IMR-90 (cell line): ENCODE measurements around the gene MMEL1. TPM values are rescaled to one million over a fixed set of nuclear protein-coding genes. Genes with fewer than 3 reads are reported as not detected.
A peak's percentile ranks its signal among the peaks of the same experiment; 100 is the strongest.

Experiments
- ATAC-seq: fragments of 200-7000 bp; cut with Tn5 transposase; 2 replicates; pipeline ENCODE4 v1.9.1; 2020; ENCODE audit warnings: low read depth, mild to moderate bottlenecking, moderate library complexity
- BruUV-seq: library from RNA; stranded (reverse); fragments of 400-500 nt; replicated peaks from 2 replicates; lab custom pipeline; 2021; lab: Mats Ljungman, UMichigan
- CTCF ChIA-PET: fragments of 300-600 bp; formaldehyde crosslinking; extraction: SDS; loops from one replicate; lab custom pipeline; 2021; ENCODE audit warnings: antibody characterized with exemption; lab: Yijun Ruan, JAX
- POLR2A ChIA-PET: fragments of 300-600 bp; sonication (Branson Sonifier 250); formaldehyde crosslinking; loops from one replicate; lab custom pipeline; 2022; ENCODE audit warnings: antibody characterized with exemption; ENCODE audit not compliant: unreplicated experiment; lab: Charles Lee
- DNase-seq: peaks from one replicate; pipeline ENCODE4 v3.0.0; 2013
- H2AFZ ChIP-seq: replicated peaks from 2 replicates; pipeline ENCODE3; 2013; ENCODE audit warnings: low read length, mild to moderate bottlenecking; ENCODE audit not compliant: poor library complexity
- H2AK5ac ChIP-seq: 2 replicates; pipeline ENCODE4 v1.6.1; 2013; ENCODE audit warnings: low read depth, low read length, inconsistent platforms
- H2AK9ac ChIP-seq: replicated peaks from 2 replicates; pipeline ENCODE3; 2013; ENCODE audit warnings: mild to moderate bottlenecking, low read depth, low read length, moderate library complexity; ENCODE audit not compliant: poor library complexity
- H2BK120ac ChIP-seq: 2 replicates; pipeline ENCODE4 v1.6.1; 2013; ENCODE audit warnings: low read depth, low read length, inconsistent platforms
- H2BK15ac ChIP-seq: 3 replicates; pipeline ENCODE4 v1.6.1; 2013; ENCODE audit warnings: low read depth, low read length, inconsistent platforms
- H2BK20ac ChIP-seq: 2 replicates; pipeline ENCODE4 v1.6.1; 2013; ENCODE audit warnings: low read depth, mild to moderate bottlenecking, inconsistent platforms, low read length, moderate library complexity
- H2BK5ac ChIP-seq: 2 replicates; pipeline ENCODE4 v1.6.1; 2013; ENCODE audit warnings: mild to moderate bottlenecking, low read depth, low read length, inconsistent platforms; ENCODE audit not compliant: poor library complexity, severe bottlenecking
- H3K14ac ChIP-seq: replicated peaks from 2 replicates; pipeline ENCODE4 v1.6.1; 2013; ENCODE audit warnings: low read depth, low read length, inconsistent platforms
- H3K18ac ChIP-seq: 2 replicates; pipeline ENCODE4 v1.6.1; 2013; ENCODE audit warnings: low read depth, low read length, control low read depth
- H3K23ac ChIP-seq: 2 replicates; pipeline ENCODE4 v1.6.1; 2013; ENCODE audit warnings: low read depth, low read length, inconsistent platforms
- H3K27ac ChIP-seq: 2 replicates; pipeline ENCODE4 v1.5.1; 2013; ENCODE audit warnings: mild to moderate bottlenecking, control low read depth, low read length; ENCODE audit not compliant: insufficient read depth
- H3K27me3 ChIP-seq: 2 replicates; pipeline ENCODE4 v1.6.1; 2013; ENCODE audit warnings: low read length; ENCODE audit not compliant: control insufficient read depth, insufficient read depth
- H3K36me3 ChIP-seq: 2 replicates; pipeline ENCODE4 v1.6.1; 2013; ENCODE audit warnings: low read length, mixed read lengths; ENCODE audit not compliant: control insufficient read depth, insufficient read depth
- H3K4ac ChIP-seq: 2 replicates; pipeline ENCODE4 v1.6.1; 2013; ENCODE audit warnings: low read depth, low read length, inconsistent platforms
- H3K4me1 ChIP-seq: 2 replicates; pipeline ENCODE4 v1.6.1; 2013; ENCODE audit warnings: low read length, mixed read lengths; ENCODE audit not compliant: control insufficient read depth, insufficient read depth
- H3K4me2 ChIP-seq: 2 replicates; pipeline ENCODE4 v1.6.1; 2013; ENCODE audit warnings: low read depth, mild to moderate bottlenecking, control low read depth, low read length, moderate library complexity
- H3K4me3 ChIP-seq: 2 replicates; pipeline ENCODE4 v1.5.1; 2013; ENCODE audit warnings: low read depth, mild to moderate bottlenecking, control low read depth, low read length, moderate library complexity; ENCODE audit not compliant: insufficient read depth
- H3K56ac ChIP-seq: 2 replicates; pipeline ENCODE4 v1.6.1; 2013; ENCODE audit warnings: low read length, inconsistent platforms; ENCODE audit not compliant: insufficient read depth; ENCODE audit errors: extremely low read depth
- H3K79me1 ChIP-seq, 2 experiments: 2 replicates each; pipeline ENCODE4 v1.6.1; 2013; ENCODE audit warnings: low read length in 2 of 2, inconsistent platforms in 1 of 2, low read depth in 1 of 2
- H3K9ac ChIP-seq: 2 replicates; pipeline ENCODE4 v1.6.1; 2013; ENCODE audit warnings: low read depth, low read length, control low read depth
- H3K9me1 ChIP-seq: 2 replicates; pipeline ENCODE4 v1.6.1; 2013; ENCODE audit warnings: low read length, inconsistent platforms; ENCODE audit not compliant: insufficient read depth
- H3K9me3 ChIP-seq: 2 replicates; pipeline ENCODE4 v1.6.1; 2013; ENCODE audit warnings: low read length; ENCODE audit not compliant: control insufficient read depth, insufficient read depth
- H4K20me1 ChIP-seq: 2 replicates; pipeline ENCODE4 v1.6.1; 2013; ENCODE audit warnings: low read length, inconsistent platforms; ENCODE audit not compliant: insufficient read depth
- H4K5ac ChIP-seq: 2 replicates; pipeline ENCODE4 v1.6.1; 2013; ENCODE audit warnings: mild to moderate bottlenecking, low read depth, low read length, control low read depth
- H4K8ac ChIP-seq, 2 experiments: 2 replicates each; pipeline ENCODE4 v1.6.1; 2013; ENCODE audit warnings: low read depth in 2 of 2, low read length in 2 of 2, control low read depth in 1 of 2, inconsistent platforms in 1 of 2
- H4K91ac ChIP-seq: 2 replicates; pipeline ENCODE4 v1.6.1; 2013; ENCODE audit warnings: low read depth, low read length, inconsistent platforms; ENCODE audit not compliant: insufficient read depth
- BHLHE40 ChIP-seq: fragments of 150-350 bp; IDR thresholded peaks from 2 replicates; pipeline ENCODE4 v1.6.1; 2016; ENCODE audit warnings: mild to moderate bottlenecking, low read depth, low read length
- CEBPB ChIP-seq: IDR thresholded peaks from 2 replicates; pipeline ENCODE4 v1.6.1; 2012; ENCODE audit warnings: low read depth, low read length, improper control_type of control experiment
- CHD1 ChIP-seq: IDR thresholded peaks from 2 replicates; pipeline ENCODE4 v1.6.1; 2012; ENCODE audit warnings: low read depth, low read length, improper control_type of control experiment
- FOS ChIP-seq: fragments of 150-350 bp; IDR thresholded peaks from 2 replicates; pipeline ENCODE4 v1.6.1; 2016; ENCODE audit warnings: low read depth, low read length
- MXI1 ChIP-seq: IDR thresholded peaks from 2 replicates; pipeline ENCODE4 v1.6.1; 2012; ENCODE audit warnings: low read depth, mild to moderate bottlenecking, low read length, moderate library complexity, borderline replicate concordance
- NFE2L2 ChIP-seq: fragments of 150-350 bp; IDR thresholded peaks from 2 replicates; pipeline ENCODE4 v1.6.1; 2016; ENCODE audit warnings: low read depth, mild to moderate bottlenecking, low read length
- RAD21 ChIP-seq: IDR thresholded peaks from 2 replicates; pipeline ENCODE4 v1.6.1; 2012; ENCODE audit warnings: low read length, improper control_type of control experiment
- RFX5 ChIP-seq: IDR thresholded peaks from 2 replicates; pipeline ENCODE4 v1.8.0; 2012; ENCODE audit warnings: low read depth, mild to moderate bottlenecking, low read length, moderate library complexity
- SMC3 ChIP-seq: fragments of 150-350 bp; IDR thresholded peaks from 2 replicates; pipeline ENCODE4 v1.6.1; 2016; ENCODE audit warnings: low read depth, mild to moderate bottlenecking, antibody characterized with exemption, low read length, moderate library complexity
- WGBS, 2 experiments: methylation state at CpG; one replicate each; pipeline versions ENCODE4 v1.1.5 to v1.1.7; 2013; ENCODE audit warnings: missing lambda C conversion rate in 2 of 2; ENCODE audit not compliant: insufficient read length in 1 of 2; ENCODE audit errors: extremely low coverage in 2 of 2; 5-methylcytosine and 5-hydroxymethylcytosine counted together
- dilution Hi-C: fragments of 300-500 bp; cut with HindIII; formaldehyde crosslinking; loops from one replicate; pipeline ENCODE4 v1.14.3; 2018; ENCODE audit warnings: low sequenced_read_pairs; ENCODE audit not compliant: unreplicated experiment
- in situ Hi-C: fragments of 300-500 bp; cut with MboI; formaldehyde crosslinking; loops from 3 replicates; pipeline ENCODE4 v1.14.3; 2019; ENCODE audit warnings: low sequenced_read_pairs, inconsistent platforms, mixed read lengths
- intact Hi-C: fragments of 100-400 bp; cut with micrococcal nuclease; formaldehyde crosslinking; loops from 2 replicates; pipeline ENCODE4 v1.10.0; 2022
- polyA plus RNA-seq, 3 experiments: library from polyadenylated mRNA; depleted of rRNA; stranded (reverse); fragments of >200 nt; gene quantifications; 2 replicates each; pipeline ENCODE4 v1.2.3, GENCODE V29; 2012; ENCODE audit warnings: low replicate concordance in 1 of 3
- total RNA-seq: library from RNA; depleted of rRNA; stranded (reverse); fragments of >200 nt; gene quantifications from 2 replicates; pipeline ENCODE4 v1.2.3, GENCODE V29; 2012
- TF ChIP-seq, protein P1 (sequence below): conservative IDR thresholded peaks from 2 replicates; pipeline ENCODE4 v1.5.1; 2012; ENCODE audit warnings: mild to moderate bottlenecking, low read depth, low read length, improper control_type of control experiment
- TF ChIP-seq, protein P2 (sequence below): fragments of 150-350 bp; IDR thresholded peaks from 2 replicates; pipeline ENCODE4 v1.6.1; 2017; ENCODE audit warnings: mild to moderate bottlenecking, antibody characterized with exemption, low read length, low read depth
- TF ChIP-seq, protein P3 (sequence below): fragments of 150-350 bp; IDR thresholded peaks from 2 replicates; pipeline ENCODE4 v1.6.1; 2016; ENCODE audit warnings: low read depth, mild to moderate bottlenecking, low read length, moderate library complexity, borderline replicate concordance

The MMEL1 gene
- total and polyA plus RNA-seq, 2 of the 4 experiments (the other 2 are of a cell fraction): under 0.01 to 0.12 TPM

DNA sequence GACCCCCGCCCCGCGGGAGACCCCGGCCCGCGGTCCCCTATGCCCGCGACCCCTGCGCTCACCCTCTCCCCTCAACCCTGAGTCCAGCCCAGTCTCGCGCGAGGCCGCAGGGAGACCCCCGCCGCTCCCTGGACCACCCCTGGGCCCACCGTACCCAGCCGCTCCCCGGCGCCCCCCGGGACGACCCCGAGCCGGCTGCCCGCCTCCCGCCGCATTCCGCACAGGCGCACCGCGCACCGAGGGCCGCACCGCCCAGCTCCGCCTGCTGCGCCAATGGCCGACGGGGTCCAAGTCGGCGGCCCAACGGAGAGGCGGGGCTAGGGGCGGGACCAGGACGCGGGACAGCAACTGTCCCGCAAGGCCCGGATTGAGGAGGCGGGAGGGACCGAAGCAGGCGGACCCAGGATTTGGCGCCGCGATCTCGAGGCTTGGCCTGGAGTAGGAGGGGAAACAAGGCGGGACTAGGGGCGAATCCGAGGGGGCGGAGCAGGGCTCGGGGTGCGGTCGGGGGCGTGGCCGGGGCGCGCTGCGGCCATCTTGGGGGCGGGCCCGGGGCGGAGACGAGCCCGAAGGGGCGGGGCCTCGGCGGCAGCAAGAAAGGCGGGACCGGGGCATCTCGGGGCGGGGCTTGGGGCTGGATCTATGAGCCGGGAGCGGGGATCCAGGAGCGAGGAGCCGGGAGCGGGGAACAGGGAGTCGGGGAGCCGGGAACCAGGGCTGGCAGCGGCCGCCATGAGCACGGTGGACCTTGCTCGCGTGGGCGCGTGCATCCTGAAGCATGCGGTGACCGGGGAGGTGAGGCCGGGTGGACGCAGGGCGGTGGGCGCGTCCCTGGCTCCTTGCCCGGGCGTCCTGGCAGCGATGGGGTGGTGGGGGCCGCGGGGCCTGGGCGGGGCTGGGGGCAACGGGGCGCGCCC, 46.4 kb downstream of the MMEL1 start, which contains the start of gene PRXL2B:
Gene PRXL2B, plus strand, starts transcription at position 624 of the 917 bp plus-strand sequence. Its CDS starts 109 bp downstream, at position 733.
- H3K23ac ChIP-seq: peak within 1 kb of the TSS; percentile 81; the same call in 1 of the 2 replicates
- H3K27ac ChIP-seq: peak within 1 kb of the TSS; percentile 88
- peak within 1 kb of the TSS; percentile 100 for H2AFZ ChIP-seq
- peak within 1 kb of the TSS; percentile 54 for H2BK120ac ChIP-seq
- DNase-seq (peak; percentile 98), ATAC-seq (peak; percentile 90)
- no peaks in the 10 kb centered on the region; the same call in 1 of the 2 replicates for H4K20me1 ChIP-seq
- dilution Hi-C loops: no loop called here
- H2BK15ac ChIP-seq: no peak within 1 kb of the TSS
- CTCF ChIA-PET: interaction anchor here (1.1 kb wide), 1 partner anchor 25 kb away, joined by 4 read pairs; no protein-coding TSS in a partner anchor
- peak within 1 kb of the TSS; percentile 61 for H2AK5ac ChIP-seq
- H3K27me3 ChIP-seq: no peaks in the 10 kb centered on the region
- peak within 1 kb of the TSS; percentile 58; the same call in 1 of the 2 replicates for H3K18ac ChIP-seq
- no TSS peak for BruUV-seq
- 1% methylated on average over 22 of the region's 107 CpGs; no CpG with 5 or more reads in 1 of the 2 experiments for WGBS, 2 experiments
- peak within 1 kb of the TSS; percentile 81 for H2BK5ac ChIP-seq
- POLR2A ChIA-PET: no interaction called here
- peak within 1 kb of the TSS; percentile 97 for H2AK9ac ChIP-seq
- H3K14ac ChIP-seq: peak within 1 kb of the TSS; percentile 92
- peaks cover 14% of the 10 kb centered on the region for H3K4me1 ChIP-seq
- in situ Hi-C loops: no loop called here
- peak within 1 kb of the TSS; percentile 61; the same call in 1 of the 2 replicates for H3K56ac ChIP-seq
- peak within 1 kb of the TSS; percentile 94 for H3K4ac ChIP-seq
- intact Hi-C loops: loop anchor here (1.0 to 2.0 kb wide), 3 partner anchors 25 to 726 kb away; no protein-coding TSS in a partner anchor
- H3K4me2 ChIP-seq: peak within 1 kb of the TSS; percentile 87
- H3K4me3 ChIP-seq: peak within 1 kb of the TSS; percentile 95
- peak within 1 kb of the TSS; percentile 40 for H4K5ac ChIP-seq
- H3K79me1 ChIP-seq: peaks cover 0 to 26% of the 10 kb centered on the region in 2 experiments; a peak in 2 of 4 replicates
- H3K9me1 ChIP-seq: peaks cover 5% of the 10 kb centered on the region
- no peaks in the 10 kb centered on the region for H3K9me3 ChIP-seq
- H2BK20ac ChIP-seq: no peak within 1 kb of the TSS
- peak within 1 kb of the TSS; percentile 88 for H3K9ac ChIP-seq
- peak within 1 kb of the TSS; percentile 88 to 97 for H4K8ac ChIP-seq
- H4K91ac ChIP-seq: peak within 1 kb of the TSS; percentile 72; the same call in 1 of the 2 replicates
- peaks cover 2% of the 10 kb centered on the region; the same call in 1 of the 2 replicates for H3K36me3 ChIP-seq
- TF ChIP-seq FOS (no peak), MXI1 (peak; percentile 52; the same call in 1 of the 2 replicates), SMC3 (no peak), CHD1 (no peak), BHLHE40 (no peak), CEBPB (no peak), NFE2L2 (no peak), RAD21 (no peak), RFX5 (no peak)
- TF ChIP-seq, protein P1, sequence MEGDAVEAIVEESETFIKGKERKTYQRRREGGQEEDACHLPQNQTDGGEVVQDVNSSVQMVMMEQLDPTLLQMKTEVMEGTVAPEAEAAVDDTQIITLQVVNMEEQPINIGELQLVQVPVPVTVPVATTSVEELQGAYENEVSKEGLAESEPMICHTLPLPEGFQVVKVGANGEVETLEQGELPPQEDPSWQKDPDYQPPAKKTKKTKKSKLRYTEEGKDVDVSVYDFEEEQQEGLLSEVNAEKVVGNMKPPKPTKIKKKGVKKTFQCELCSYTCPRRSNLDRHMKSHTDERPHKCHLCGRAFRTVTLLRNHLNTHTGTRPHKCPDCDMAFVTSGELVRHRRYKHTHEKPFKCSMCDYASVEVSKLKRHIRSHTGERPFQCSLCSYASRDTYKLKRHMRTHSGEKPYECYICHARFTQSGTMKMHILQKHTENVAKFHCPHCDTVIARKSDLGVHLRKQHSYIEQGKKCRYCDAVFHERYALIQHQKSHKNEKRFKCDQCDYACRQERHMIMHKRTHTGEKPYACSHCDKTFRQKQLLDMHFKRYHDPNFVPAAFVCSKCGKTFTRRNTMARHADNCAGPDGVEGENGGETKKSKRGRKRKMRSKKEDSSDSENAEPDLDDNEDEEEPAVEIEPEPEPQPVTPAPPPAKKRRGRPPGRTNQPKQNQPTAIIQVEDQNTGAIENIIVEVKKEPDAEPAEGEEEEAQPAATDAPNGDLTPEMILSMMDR: no peak
- TF ChIP-seq, protein P2, sequence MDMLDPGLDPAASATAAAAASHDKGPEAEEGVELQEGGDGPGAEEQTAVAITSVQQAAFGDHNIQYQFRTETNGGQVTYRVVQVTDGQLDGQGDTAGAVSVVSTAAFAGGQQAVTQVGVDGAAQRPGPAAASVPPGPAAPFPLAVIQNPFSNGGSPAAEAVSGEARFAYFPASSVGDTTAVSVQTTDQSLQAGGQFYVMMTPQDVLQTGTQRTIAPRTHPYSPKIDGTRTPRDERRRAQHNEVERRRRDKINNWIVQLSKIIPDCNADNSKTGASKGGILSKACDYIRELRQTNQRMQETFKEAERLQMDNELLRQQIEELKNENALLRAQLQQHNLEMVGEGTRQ: no peak
- TF ChIP-seq, protein P3, sequence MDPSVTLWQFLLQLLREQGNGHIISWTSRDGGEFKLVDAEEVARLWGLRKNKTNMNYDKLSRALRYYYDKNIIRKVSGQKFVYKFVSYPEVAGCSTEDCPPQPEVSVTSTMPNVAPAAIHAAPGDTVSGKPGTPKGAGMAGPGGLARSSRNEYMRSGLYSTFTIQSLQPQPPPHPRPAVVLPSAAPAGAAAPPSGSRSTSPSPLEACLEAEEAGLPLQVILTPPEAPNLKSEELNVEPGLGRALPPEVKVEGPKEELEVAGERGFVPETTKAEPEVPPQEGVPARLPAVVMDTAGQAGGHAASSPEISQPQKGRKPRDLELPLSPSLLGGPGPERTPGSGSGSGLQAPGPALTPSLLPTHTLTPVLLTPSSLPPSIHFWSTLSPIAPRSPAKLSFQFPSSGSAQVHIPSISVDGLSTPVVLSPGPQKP: no peak
